Effector memory CD4-positive, alpha-beta T cell (primary cell): ENCODE data around the gene CIDEB.

ENCODE experiments used
- DNase-seq, 3 donors: peaks; one replicate each; pipeline ENCODE4 v3.0.0-alpha.2; 2020
- H3K27ac ChIP-seq: 2 replicates; pipeline ENCODE4 v1.7.0; 2013; ENCODE audit warnings: mild to moderate bottlenecking, low read length, moderate library complexity; ENCODE audit not compliant: insufficient read depth, poor library complexity, severe bottlenecking
- H3K27me3 ChIP-seq: replicated peaks from 2 replicates; pipeline ENCODE4 v1.7.0; 2013; ENCODE audit warnings: mild to moderate bottlenecking, low read length; ENCODE audit not compliant: insufficient read depth, control insufficient read depth, poor library complexity, severe bottlenecking
- H3K36me3 ChIP-seq: 2 replicates; pipeline ENCODE4 v1.7.0; 2013; ENCODE audit warnings: mild to moderate bottlenecking, low read length, moderate library complexity; ENCODE audit not compliant: control insufficient read depth, insufficient read depth
- H3K4me1 ChIP-seq: 2 replicates; pipeline ENCODE4 v1.7.0; 2013; ENCODE audit warnings: low read length, mild to moderate bottlenecking; ENCODE audit not compliant: control insufficient read depth, insufficient read depth, poor library complexity, severe bottlenecking
- H3K4me3 ChIP-seq: 2 replicates; pipeline ENCODE4 v1.7.0; 2013; ENCODE audit warnings: low read length, low read depth, mild to moderate bottlenecking; ENCODE audit not compliant: insufficient read depth, poor library complexity, severe bottlenecking
- H3K9me3 ChIP-seq: 2 replicates; pipeline ENCODE4 v1.7.0; 2013; ENCODE audit warnings: mild to moderate bottlenecking, low read length, moderate library complexity; ENCODE audit not compliant: control insufficient read depth

Gene CIDEB

GRCh38 chr14:24255438-24255837 lies 52.3 kb downstream of the CIDEB start:
- Histone ChIP-seq H3K9me3 (no peaks in the 10 kb centered on the region), H3K27me3 (no peaks in the 10 kb centered on the region), H3K36me3 (peaks cover 8% of the 10 kb centered on the region), H3K4me1 (no peaks in the 10 kb centered on the region), H3K4me3 (no peak overlapping the region), H3K27ac (no peak overlapping the region)
- no peak for DNase-seq
